Measurements from ENCODE around the gene NRXN3.

NRXN3 gene

DNA sequence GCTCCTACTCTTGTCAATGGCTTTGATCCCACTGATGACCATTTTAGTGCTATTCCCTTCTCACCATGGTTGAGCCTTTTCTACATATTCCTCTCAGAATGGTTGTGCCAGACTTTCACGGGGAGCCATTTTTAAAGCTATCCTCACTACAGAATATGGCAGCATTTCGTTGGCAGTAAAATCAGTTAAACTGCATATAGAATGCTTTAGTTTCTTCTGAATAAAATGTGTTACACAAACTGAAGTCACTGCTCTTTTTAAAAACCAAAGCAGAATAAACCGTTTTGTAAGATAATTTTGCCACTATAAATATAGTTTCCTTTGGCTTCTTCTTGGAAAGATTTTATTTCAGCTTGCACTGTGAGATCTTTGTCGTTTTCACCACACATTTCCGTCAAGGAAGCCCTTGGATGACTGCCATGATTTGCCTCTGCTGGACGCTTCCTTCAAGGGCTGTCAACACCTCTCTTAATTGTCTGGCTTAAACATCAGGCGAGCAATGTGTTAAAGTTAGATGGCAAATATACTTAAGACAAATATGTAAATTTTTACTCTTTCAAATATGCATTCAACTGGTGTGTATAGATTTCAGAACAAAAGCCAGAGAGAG lies 1416.9 kb downstream of the NRXN3 start:
- in situ Hi-C loops (cut with MboI; ENCODE audit: low pct_unique_long_range_greater_than_20kb, low sequenced_read_pairs): no loop called here
- DNase-seq: peak; percentile 63

DNA sequence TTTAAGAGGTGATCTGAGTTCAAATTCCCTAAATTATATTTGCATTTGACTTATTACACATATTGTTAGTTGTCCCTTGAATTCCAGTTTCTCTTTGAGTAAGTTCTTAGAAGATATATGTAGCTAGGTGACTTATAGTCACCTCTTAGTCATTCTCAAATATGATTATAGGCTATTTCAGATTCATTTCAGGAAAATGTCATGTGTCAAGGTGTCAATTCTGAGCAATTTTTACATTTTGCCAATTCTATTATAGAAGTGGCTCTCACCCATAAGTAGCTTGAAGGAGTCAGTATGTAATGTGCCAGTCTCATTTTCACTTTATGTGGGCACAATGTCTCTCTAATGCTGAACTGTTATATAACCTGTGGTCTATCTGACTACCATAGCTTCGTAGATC lies 1417.7 kb downstream of the NRXN3 start:
- DNase-seq: no peak
- in situ Hi-C loops (cut with MboI; ENCODE audit: low pct_unique_long_range_greater_than_20kb, low sequenced_read_pairs): no loop called here

DNA sequence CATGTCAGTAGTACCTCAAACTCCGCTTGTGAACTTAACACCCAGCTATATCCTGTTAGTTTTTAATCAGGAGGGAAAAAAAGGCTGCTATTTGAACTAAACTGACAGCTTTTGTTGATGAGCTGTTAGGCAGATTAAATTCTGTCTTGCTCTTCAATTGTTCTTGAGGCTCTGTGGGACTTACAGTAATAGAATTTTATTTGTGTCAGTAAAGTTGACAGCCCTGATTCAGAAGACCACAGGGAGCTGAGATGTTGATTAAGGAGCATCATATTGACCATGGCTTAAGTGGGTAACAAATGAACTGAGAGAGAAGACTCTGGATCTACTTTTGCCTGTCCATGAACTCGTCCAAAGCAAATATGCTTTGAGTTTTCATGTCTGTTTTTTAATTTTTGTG lies 1418.2 kb downstream of the NRXN3 start:
- in situ Hi-C loops (cut with MboI; ENCODE audit: low pct_unique_long_range_greater_than_20kb, low sequenced_read_pairs): no loop called here
- DNase-seq: no peak

DNA sequence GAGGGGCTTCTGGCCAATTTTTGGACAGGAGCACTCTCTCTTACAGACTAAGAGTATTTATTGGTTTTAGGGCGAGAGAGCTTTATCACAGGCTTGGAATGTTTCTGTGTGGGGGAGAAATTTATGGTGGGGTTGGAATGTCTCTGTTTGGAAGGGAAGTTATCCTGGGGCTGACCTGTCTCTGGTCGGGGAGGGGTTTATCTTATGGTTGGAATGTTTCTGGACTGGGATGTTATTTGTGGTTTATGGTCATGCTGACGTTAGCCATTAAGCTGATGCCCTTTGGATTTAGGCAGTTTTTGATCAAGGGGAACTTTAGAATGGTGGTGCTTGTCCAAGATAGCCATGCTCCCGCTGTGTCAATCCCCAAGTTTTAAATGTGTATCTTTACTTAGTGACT lies 1426.4 kb downstream of the NRXN3 start:
- in situ Hi-C loops (cut with MboI; ENCODE audit: low pct_unique_long_range_greater_than_20kb, low sequenced_read_pairs): no loop called here
- no peak for DNase-seq

DNA sequence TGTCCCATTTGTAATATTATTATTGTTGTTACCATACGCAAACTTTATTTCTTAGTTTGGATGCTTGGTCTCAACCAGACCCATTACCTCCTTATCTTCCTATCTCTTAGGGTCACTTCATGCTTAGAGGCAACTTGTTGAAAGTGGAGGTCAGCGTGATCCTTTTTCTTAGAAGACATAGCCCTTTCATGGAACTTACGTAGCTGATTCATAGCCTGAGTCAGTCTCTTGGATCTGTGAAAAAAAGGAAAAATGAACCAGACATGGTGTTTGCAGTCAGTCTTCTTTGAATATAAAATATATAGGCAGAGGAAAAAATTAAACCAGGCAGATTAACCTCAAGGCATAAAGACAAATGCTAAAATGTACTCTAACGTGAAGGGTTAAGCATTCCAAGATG lies 1427.4 kb downstream of the NRXN3 start:
- no peak for DNase-seq
- in situ Hi-C loops (cut with MboI; ENCODE audit: low pct_unique_long_range_greater_than_20kb, low sequenced_read_pairs): no loop called here

DNA sequence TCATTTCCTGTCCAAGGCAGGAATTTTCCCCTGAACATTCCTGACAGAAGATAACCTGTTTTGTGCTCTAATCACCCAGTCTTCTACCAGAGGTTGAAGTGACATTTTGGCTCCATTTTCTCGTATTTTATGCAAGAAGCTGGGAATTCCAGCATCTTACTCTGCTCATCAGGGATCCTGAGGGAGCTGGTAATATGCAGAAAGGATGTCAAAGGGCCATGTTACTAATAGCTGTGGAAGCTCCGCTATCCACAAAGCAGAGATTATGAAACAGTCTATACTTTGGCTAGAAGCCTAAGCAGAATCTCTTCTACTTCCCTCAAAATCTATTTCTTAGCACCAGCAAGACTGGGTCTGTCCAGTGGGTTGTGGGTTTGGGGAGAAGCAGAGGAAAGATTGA lies 1428.2 kb downstream of the NRXN3 start:
- DNase-seq: no peak
- in situ Hi-C loops (cut with MboI; ENCODE audit: low pct_unique_long_range_greater_than_20kb, low sequenced_read_pairs): no loop called here

DNA sequence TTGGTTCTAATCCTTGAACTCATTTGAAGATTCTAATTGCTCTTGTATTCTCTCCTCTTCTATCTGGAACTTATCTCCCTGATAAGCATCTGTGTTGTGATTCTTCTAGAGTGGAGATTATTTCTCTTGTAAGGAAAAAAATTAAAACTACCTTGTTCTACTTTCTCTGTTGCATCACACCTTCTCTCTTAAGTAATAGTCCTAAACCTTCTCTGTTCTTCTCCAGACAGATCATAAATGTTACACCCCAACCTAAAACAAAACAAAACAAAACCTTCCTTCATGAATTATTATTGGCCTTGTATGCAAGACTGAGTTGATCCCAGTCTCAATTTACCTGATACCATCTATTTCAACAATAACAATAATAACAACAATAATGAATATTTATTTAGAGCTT lies 1429.1 kb downstream of the NRXN3 start:
- in situ Hi-C loops (cut with MboI; ENCODE audit: low pct_unique_long_range_greater_than_20kb, low sequenced_read_pairs): no loop called here
- no peak for DNase-seq

DNA sequence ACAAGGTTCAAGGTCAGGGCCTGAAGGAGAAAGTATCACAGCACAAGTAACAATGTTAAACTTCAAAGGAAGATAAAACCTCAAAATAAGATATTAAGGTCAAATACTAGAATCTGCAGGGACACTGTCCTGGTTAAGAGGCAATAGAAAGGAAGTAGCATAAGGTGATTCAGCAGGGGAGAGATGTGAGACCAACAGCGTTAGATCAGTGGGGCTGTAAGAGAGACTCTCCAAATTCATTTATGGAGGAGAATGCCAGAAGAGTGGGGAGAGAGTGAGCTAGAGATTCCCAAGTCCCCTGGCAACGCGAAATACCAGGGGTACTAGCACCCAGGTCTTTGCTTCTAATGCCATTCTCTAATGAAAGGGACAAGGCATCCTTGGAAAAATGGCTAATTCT lies 1430.2 kb downstream of the NRXN3 start:
- in situ Hi-C loops (cut with MboI; ENCODE audit: low pct_unique_long_range_greater_than_20kb, low sequenced_read_pairs): no loop called here
- DNase-seq: no peak

DNA sequence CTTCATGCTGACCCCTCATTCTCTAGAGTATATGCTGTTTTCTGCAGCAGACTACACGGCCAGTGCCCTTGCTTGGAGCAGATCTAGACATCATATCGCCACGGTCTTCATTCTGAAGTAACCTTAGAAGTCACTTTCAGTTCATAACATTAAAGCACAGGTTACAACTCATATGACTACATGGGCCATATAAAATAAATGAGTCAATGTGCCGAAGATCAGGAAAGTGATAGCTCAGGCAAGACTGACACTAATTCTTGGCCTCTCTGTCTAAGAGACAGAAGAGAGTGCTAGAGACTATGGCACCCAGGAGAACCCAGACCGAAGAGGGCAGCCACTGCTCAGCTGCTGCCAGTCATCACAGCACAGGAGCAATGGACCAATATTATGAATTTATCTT lies 1431.4 kb downstream of the NRXN3 start:
- in situ Hi-C loops (cut with MboI; ENCODE audit: low pct_unique_long_range_greater_than_20kb, low sequenced_read_pairs): no loop called here
- no peak for DNase-seq

DNA sequence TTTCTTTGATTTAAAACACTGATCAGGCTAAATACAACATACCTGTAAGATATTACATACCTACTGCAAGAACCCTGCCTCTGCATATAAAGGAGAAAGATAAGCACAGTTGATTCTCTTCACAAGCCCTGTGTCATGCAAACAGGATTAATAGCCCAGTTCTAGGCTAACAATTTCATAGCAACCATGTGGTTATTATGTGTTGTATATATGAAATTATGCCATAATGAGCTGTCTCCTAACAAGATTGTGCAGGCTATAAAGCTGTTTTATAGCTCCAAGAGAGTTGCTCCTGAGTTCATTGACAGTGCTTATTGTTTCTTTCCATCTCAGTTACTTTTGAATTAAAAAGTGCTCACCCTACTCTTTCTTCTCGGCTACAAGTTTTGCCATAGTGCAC lies 1431.9 kb downstream of the NRXN3 start:
- in situ Hi-C loops (cut with MboI; ENCODE audit: low pct_unique_long_range_greater_than_20kb, low sequenced_read_pairs): no loop called here
- DNase-seq: no peak

DNA sequence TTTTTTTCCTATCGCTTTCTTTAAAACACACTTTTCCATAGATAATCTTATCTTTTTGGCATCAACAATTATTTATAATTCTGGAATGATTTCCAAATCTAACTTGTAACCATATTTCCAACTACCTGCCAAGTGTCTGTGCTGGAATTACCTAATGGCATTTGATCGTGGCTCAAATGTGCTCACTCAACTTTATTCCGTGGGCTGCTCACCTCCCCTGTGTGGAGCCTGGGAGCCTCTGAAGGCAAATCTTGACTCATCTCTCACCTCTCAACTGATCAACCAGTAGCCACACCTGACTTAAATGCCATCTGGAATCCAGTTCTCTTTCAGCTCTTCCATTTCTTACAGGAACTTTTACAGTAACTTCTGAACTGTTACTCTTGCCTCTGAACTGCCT lies 1432.6 kb downstream of the NRXN3 start:
- in situ Hi-C loops (cut with MboI; ENCODE audit: low pct_unique_long_range_greater_than_20kb, low sequenced_read_pairs): no loop called here
- DNase-seq: no peak

DNA sequence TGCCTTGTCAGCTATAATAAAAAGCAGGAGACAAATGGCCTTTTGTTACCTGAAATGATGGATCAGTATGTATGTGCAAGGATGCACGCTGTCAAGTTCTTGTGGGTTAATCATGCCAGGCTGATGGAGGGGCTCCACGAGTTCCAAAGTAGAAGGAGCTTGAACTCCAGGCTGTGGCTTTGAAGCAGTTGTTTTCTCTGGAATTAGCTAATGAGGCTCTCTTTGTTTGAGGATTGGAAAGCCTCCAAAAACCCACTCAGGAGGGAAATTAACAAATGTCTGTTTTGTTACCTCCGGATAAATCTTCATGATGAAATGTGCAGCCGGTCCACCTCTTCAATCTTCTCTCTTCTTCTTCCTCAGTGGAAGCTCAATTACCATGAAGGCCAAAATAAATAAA lies 1435.7 kb downstream of the NRXN3 start:
- in situ Hi-C loops (cut with MboI; ENCODE audit: low pct_unique_long_range_greater_than_20kb, low sequenced_read_pairs): no loop called here
- DNase-seq: no peak

DNA sequence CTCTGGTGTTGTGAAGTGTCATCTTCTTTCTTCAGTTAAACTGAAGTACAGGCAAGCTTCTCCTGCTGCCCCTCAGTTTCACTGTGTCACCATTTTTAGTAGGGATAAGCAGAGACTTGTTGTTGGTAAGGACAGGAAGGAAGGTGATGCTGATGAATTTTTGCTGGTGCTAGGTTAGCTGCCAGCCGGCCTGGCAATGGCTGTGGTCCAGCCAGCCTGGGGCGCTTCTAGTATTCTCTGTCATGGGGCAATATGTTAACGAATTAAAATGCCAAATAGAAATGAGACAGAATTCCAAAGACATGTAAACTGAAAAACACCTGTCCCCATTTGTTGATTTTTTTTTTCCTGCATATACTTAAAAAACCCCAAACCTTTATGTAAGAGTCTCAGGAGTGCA lies 1438.3 kb downstream of the NRXN3 start:
- no peak for DNase-seq
- in situ Hi-C loops (cut with MboI; ENCODE audit: low pct_unique_long_range_greater_than_20kb, low sequenced_read_pairs): no loop called here

DNA sequence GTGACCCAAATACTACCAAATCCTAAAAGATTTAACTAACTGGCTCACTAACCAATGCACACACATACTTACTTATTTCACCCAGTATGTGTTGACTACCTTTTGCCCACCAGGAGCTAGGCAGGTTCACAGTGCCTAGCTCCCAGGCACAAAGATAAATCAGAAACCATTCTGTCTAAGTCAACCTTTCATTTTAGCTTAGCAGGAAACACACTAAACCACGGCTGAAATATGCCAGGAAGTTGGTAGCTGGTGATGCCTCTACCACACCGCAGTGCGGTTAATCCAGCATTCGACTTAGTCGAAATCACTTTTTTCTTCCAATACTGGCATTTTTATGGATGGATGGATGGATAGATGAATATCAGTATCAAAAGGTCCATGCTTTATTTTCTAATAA lies 1443.5 kb downstream of the NRXN3 start:
- DNase-seq: no peak
- in situ Hi-C loops (cut with MboI; ENCODE audit: low pct_unique_long_range_greater_than_20kb, low sequenced_read_pairs): no loop called here

DNA sequence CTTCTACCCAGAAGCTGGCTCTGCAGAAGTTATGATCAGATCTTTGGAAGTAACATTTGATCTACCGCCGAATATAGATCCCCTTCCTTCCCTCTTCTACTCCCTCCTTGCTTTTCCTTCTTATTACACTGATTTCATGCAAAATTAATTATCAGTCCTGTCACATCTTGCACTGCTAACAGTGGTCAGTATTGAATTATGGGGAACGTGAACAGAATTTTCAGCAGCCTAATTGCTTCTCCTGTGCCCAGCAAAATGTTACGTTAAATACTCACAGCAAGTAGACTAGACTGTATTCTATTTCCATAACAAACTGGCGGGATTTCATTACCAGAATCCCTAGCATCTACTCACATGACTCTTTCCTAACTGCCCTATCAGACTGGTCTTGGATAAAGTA lies 1444.3 kb downstream of the NRXN3 start:
- in situ Hi-C loops (cut with MboI; ENCODE audit: low pct_unique_long_range_greater_than_20kb, low sequenced_read_pairs): no loop called here
- no peak for DNase-seq

DNA sequence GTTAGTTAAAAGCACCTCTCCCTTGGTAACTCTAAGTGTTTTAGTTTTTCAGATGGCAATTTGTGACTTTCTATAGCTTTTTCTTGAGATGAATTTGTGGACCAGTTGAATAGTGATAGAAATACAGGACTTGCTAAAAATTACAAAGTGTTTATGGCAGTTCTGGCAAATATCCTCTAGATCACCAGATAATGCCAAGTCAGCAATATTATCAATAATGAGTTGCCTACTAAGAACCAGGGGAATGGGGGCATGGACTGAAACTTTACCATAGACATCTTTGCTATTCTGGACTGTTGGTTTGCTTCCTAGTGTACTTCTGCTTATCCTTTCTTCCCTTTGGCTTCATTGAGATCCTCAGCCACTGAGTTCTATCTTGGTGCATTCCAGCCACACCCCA lies 1456.9 kb downstream of the NRXN3 start:
- in situ Hi-C loops (cut with MboI; ENCODE audit: low pct_unique_long_range_greater_than_20kb, low sequenced_read_pairs): no loop called here

DNA sequence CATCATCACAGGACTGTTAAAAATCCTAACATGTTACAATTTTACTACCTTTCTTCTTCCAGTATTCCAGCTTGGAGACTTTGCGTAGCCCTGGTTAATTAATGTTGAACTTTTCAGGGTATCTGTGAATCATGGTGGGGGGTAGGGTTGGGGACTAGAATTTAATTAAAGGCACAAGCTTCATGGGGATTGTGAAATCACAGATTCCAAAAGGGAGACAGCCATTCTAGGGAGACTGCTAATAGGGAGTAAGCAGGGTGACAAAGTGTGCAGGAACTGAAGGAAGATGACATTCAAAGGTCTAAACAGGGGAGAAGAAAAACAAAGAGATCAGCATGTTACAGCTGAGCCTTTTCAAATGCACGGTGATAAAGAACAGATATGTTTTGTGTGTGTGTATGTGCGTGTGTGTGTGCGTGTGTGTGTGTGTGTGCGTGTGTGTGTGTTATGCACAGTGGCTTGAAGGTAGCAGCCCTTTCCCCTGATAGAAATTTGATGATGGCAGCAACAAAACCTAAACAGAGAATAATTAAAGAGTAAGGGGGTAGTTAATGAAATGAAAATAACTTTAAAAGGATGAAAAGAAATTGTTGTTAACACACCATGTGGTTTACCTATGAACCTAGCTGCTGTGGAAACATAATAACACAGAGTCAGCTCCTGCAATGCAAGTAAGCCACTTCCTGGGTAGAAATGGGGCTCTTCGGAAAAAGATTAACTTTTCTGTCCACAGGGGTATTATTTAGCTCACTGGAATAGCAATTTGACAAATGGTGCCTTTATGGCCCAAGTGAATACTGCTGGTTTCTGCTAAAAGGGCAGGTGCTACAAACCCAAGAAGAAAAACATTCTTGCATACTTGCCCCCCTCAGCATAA lies 1459.5 kb downstream of the NRXN3 start:
- no peak for DNase-seq
- in situ Hi-C loops (cut with MboI; ENCODE audit: low pct_unique_long_range_greater_than_20kb, low sequenced_read_pairs): no loop called here

More for the DNA sequence above, 1456.9 kb downstream of the NRXN3 start:
- no peak for DNase-seq

DNA sequence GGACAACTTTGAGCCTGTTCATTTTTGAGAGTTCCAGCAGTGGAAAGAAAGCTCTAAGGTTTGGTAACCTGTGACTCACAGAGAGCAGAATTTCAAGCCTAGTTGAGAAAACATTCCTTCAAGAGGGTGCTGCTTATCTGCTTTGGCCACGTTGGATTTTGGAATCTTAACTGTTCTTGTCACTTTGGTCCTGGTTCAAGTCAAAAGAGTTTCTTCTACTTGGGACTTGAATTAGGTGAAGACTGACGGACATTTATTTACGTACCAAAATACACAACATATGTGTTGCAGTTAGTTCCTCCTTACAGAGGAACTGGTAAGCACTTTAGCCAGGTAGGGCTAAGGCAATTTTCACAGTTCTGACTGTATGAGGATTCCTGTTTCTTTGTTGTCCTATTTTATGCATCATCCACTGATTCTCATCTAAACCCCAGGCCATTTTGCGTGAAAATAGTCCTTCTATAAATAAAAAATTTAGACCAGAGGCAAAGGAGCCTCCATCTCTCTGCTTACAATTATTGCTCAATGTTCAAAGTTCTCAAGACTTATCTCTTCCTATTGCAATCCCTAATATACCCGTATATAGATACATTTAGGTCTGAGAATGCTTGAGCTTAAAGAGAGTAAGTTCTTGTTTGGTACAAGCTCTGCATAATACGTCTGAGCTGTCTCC lies 1460.3 kb downstream of the NRXN3 start:
- in situ Hi-C loops (cut with MboI; ENCODE audit: low pct_unique_long_range_greater_than_20kb, low sequenced_read_pairs): no loop called here
- no peak for DNase-seq

DNA sequence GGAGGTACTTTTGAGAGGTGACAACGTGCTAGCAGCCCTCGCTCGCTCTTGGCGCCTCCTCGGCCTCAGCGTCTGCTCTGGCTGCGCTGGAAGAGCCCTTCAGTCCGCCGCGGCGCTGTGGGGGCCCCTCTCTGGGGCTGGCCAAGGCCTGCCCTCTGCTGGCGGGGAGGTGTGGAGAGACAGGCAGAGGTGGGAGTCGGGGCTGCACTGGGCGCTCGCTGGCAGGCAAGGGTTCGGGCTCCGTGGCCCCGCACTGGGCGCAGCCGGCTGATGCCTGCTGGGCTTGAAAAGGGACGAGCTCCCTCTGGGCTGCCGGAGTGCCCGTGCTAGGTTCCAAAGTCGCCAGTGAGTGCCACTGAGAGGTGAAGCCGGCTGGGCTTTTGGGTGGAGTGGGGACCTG lies 1461.1 kb downstream of the NRXN3 start:
- in situ Hi-C loops (cut with MboI; ENCODE audit: low pct_unique_long_range_greater_than_20kb, low sequenced_read_pairs): no loop called here
- DNase-seq: no peak

DNA sequence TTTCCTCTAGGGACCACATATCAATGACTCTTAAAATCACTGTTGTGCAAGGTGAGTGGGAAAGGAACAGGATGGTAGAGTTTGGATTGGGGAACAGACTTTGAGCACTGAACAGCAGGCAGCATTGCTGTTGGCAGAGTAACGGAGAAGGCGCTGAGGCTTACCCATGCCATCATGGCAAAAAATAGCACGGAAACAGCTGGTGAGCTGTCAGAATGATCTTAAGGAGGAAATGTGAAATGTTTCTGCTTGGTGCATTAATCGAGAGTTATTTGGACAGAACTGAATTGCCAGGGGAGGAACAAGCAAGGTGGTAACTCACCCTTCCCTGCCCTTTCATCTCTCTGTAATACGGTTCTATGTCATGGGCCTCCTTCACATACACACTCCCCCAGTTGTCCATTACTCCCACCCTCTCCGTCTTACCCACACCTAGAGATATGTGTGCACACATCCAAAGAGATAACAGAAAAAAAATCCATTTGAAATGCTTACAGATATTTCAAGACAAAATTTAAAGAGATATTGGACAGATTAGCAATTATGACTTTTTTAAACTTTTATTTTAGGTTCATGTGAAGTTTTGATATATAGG lies 1468.6 kb downstream of the NRXN3 start:
- in situ Hi-C loops (cut with MboI; ENCODE audit: low pct_unique_long_range_greater_than_20kb, low sequenced_read_pairs): no loop called here

More for the DNA sequence above, 1468.6 kb downstream of the NRXN3 start:
- no peak for DNase-seq
